Measurements from ENCODE around the gene ERO1A.

GRCh38 chr14:52640137-52640536 lies 55.2 kb downstream of the ERO1A start:
- no peak for TF ChIP-seq POLR2AphosphoS5 (IDR thresholded peaks at IDR 0.05)
- TF ChIP-seq EZH2 (IDR thresholded peaks at IDR 0.05; ENCODE audit: borderline replicate concordance, insufficient read depth, low read length, poor library complexity, severe bottlenecking), result no peak

Data from neural cell (in vitro differentiated cells).